Fibroblast of lung (primary cell): ENCODE measurements around the gene USP17L11. TPM values are rescaled to one million over a fixed set of nuclear protein-coding genes. Genes with fewer than 3 reads are reported as not detected.
A peak's percentile ranks its signal among the peaks of the same experiment; 100 is the strongest.
"Not testable (repeated sequence)": the region's sequence is repeated elsewhere in the genome, so short reads cannot be mapped to it uniquely, and the experiment has no call there.

Experiments
- DNase-seq, 2 donors: peaks; one replicate each; pipeline versions ENCODE4 v3.0.0 to v3.0.0-alpha.2; 2010; ENCODE audit warnings: low read depth in 2 of 2
- H2AFZ ChIP-seq: 2 replicates; pipeline ENCODE4 v1.5.1; 2012; ENCODE audit warnings: low read length, control low read depth, inconsistent platforms
- H3K27ac ChIP-seq: 2 replicates; pipeline ENCODE4 v1.5.1; 2011; ENCODE audit warnings: low read length, control low read depth; ENCODE audit not compliant: insufficient read depth
- H3K27me3 ChIP-seq: 2 replicates; pipeline ENCODE4 v1.5.1; 2011; ENCODE audit warnings: mild to moderate bottlenecking, low read length; ENCODE audit not compliant: control insufficient read depth, insufficient read depth
- H3K36me3 ChIP-seq: 2 replicates; pipeline ENCODE4 v1.5.1; 2011; ENCODE audit warnings: low read length; ENCODE audit not compliant: control insufficient read depth, insufficient read depth
- H3K4me1 ChIP-seq: 2 replicates; pipeline ENCODE4 v1.5.1; 2011; ENCODE audit warnings: low read length; ENCODE audit not compliant: control insufficient read depth, insufficient read depth; ENCODE audit errors: extremely low read depth
- H3K4me2 ChIP-seq: 2 replicates; pipeline ENCODE4 v1.5.1; 2011; ENCODE audit warnings: low read length, control low read depth; ENCODE audit not compliant: insufficient read depth; ENCODE audit errors: extremely low read depth
- H3K4me3 ChIP-seq, 4 experiments: fragments of 200-600 bp in 1 of 4; sonication (generic) in 1 of 4; replicated peaks in 1 of 4; 2 replicates each; pipeline ENCODE4 v1.5.1; 2011 to 2016; ENCODE audit warnings: low read length in 4 of 4, low read depth in 3 of 4, mild to moderate bottlenecking in 3 of 4, control low read depth in 2 of 4, inconsistent platforms in 1 of 4, mixed read lengths in 1 of 4; ENCODE audit not compliant: insufficient read depth in 1 of 4; ENCODE audit errors: control extremely low read depth in 1 of 4
- H3K79me2 ChIP-seq: 2 replicates; pipeline ENCODE4 v1.5.1; 2012; ENCODE audit warnings: mild to moderate bottlenecking, low read length, inconsistent platforms; ENCODE audit not compliant: control insufficient read depth, insufficient read depth
- H3K9ac ChIP-seq: 2 replicates; pipeline ENCODE4 v1.5.1; 2011; ENCODE audit warnings: mild to moderate bottlenecking, low read length, control low read depth; ENCODE audit not compliant: insufficient read depth
- H3K9me3 ChIP-seq: 2 replicates; pipeline ENCODE4 v1.5.1; 2012; ENCODE audit warnings: low read depth, low read length; ENCODE audit not compliant: control insufficient read depth, insufficient read depth
- H4K20me1 ChIP-seq: 2 replicates; pipeline ENCODE4 v1.5.1; 2011; ENCODE audit warnings: low read length; ENCODE audit not compliant: control insufficient read depth, insufficient read depth; ENCODE audit errors: extremely low read depth
- polyA plus RNA-seq, 2 donors: library from polyadenylated mRNA; depleted of rRNA in 1 of 2; stranded (reverse) in 1 of 2; unstranded in 1 of 2; fragments of >200 nt; gene quantifications; 2 replicates each; pipeline ENCODE4 v1.2.1, GENCODE V29; 2011 to 2012; ENCODE audit warnings: missing spikeins in 1 of 2
- total RNA-seq: library from RNA; depleted of rRNA; stranded (reverse); fragments of >200 nt; gene quantifications from 2 replicates; pipeline ENCODE4 v1.2.1, GENCODE V29; 2014

USP17L11 gene
- total and polyA plus RNA-seq, 2 donors (not counting 1 experiment from before 2014, with no cell fraction given) = not detected

DNA sequence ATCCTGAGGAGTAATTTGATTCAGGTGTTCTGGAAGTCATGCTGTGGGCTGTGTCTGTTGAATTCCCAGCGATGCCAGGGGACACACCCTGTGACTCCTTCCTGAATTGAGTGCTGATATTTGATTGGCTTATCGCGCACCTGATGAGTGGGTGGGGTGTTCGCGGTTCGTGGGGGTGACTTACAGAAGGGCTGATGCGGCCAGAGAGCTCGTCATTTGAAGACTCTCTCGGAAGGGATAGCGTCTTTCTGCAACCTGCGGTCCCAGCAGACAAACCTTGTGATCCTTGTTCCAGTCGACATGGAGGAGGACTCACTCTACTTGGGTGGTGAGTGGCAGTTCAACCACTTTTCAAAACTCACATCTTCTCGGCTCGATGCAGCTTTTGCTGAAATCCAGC, 9.4 kb downstream of the USP17L11 start, which contains the start of gene USP17L13:
Gene USP17L13 (plus strand): TSS at position 301 of the 400 bp plus-strand sequence. CDS start 0 bp downstream, at position 301.
- not testable (repeated sequence) for H3K27ac ChIP-seq, H3K9ac ChIP-seq, H3K4me1 ChIP-seq, H4K20me1 ChIP-seq, H3K36me3 ChIP-seq, H3K4me3 ChIP-seq, H2AFZ ChIP-seq, H3K79me2 ChIP-seq, H3K4me2 ChIP-seq, DNase-seq, H3K9me3 ChIP-seq, H3K27me3 ChIP-seq

DNA sequence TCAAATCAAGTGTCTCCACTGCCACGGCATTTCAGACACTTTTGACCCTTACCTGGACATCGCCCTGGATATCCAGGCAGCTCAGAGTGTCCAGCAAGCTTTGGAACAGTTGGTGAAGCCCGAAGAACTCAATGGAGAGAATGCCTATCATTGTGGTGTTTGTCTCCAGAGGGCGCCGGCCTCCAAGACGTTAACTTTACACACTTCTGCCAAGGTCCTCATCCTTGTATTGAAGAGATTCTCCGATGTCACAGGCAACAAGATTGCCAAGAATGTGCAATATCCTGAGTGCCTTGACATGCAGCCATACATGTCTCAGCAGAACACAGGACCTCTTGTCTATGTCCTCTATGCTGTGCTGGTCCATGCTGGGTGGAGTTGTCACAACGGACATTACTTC, 15.0 kb downstream of the USP17L11 start:
- H3K27me3 ChIP-seq, H4K20me1 ChIP-seq, H3K4me3 ChIP-seq, H2AFZ ChIP-seq, H3K4me1 ChIP-seq, H3K27ac ChIP-seq, DNase-seq, H3K9ac ChIP-seq, H3K79me2 ChIP-seq, H3K9me3 ChIP-seq, H3K36me3 ChIP-seq, H3K4me2 ChIP-seq: not testable (repeated sequence)

DNA sequence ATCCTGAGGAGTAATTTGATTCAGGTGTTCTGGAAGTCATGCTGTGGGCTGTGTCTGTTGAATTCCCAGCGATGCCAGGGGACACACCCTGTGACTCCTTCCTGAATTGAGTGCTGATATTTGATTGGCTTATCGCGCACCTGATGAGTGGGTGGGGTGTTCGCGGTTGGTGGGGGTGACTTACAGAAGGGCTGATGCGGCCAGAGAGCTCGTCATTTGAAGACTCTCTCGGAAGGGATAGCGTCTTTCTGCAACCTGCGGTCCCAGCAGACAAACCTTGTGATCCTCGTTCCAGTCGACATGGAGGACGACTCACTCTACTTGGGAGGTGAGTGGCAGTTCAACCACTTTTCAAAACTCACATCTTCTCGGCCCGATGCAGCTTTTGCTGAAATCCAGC, 18.9 kb downstream of the USP17L11 start, which contains the start of gene USP17L15:
Gene USP17L15 (plus strand): TSS at position 301 of the 400 bp plus-strand sequence. CDS start 0 bp downstream, at position 301.
- H2AFZ ChIP-seq, H3K4me3 ChIP-seq, H3K4me1 ChIP-seq, H3K79me2 ChIP-seq, DNase-seq, H3K27me3 ChIP-seq, H3K9ac ChIP-seq, H3K27ac ChIP-seq, H4K20me1 ChIP-seq, H3K9me3 ChIP-seq, H3K4me2 ChIP-seq, H3K36me3 ChIP-seq: not testable (repeated sequence)

DNA sequence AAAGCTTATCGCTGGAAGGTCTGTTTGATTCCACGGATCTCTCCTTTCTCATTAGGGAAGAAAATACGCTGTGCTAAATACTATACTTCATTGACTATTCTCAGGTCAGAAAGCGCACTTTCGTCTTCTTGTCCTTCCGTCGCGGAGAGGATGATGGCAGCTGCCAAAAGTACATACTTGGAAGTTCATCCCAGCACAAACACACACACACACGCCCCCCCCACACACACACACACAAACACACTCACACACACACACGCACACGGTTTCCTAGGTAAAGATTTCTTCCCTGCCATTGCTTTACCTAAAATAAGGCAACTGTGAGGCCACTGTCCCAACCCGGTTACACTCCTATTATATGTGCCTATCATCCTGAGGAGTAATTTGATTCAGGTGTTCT, 23.3 kb downstream of the USP17L11 start:
- not testable (repeated sequence) for H3K4me2 ChIP-seq, H3K27ac ChIP-seq
- peak in 1 of 2 donors; percentile 0 for DNase-seq

DNA sequence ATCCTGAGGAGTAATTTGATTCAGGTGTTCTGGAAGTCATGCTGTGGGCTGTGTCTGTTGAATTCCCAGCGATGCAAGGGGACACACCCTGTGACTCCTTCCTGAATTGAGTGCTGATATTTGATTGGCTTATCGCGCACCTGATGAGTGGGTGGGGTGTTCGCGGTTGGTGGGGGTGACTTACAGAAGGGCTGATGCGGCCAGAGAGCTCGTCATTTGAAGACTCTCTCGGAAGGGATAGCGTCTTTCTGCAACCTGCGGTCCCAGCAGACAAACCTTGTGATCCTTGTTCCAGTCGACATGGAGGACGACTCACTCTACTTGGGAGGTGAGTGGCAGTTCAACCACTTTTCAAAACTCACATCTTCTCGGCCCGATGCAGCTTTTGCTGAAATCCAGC, 28.4 kb downstream of the USP17L11 start, which contains the start of gene USP17L17:
Gene USP17L17 (plus strand): TSS at position 301 of the 400 bp plus-strand sequence. CDS start 0 bp downstream, at position 301.
- not testable (repeated sequence) for H3K4me2 ChIP-seq, H3K27ac ChIP-seq, DNase-seq, H3K4me3 ChIP-seq, H4K20me1 ChIP-seq, H3K27me3 ChIP-seq, H3K79me2 ChIP-seq, H2AFZ ChIP-seq, H3K4me1 ChIP-seq, H3K9me3 ChIP-seq, H3K9ac ChIP-seq, H3K36me3 ChIP-seq

More for the DNA sequence above, 23.3 kb downstream of the USP17L11 start:
- H3K9me3 ChIP-seq, H3K79me2 ChIP-seq, H3K4me3 ChIP-seq, H3K36me3 ChIP-seq, H4K20me1 ChIP-seq, H3K9ac ChIP-seq, H3K4me1 ChIP-seq, H3K27me3 ChIP-seq, H2AFZ ChIP-seq: not testable (repeated sequence)

DNA sequence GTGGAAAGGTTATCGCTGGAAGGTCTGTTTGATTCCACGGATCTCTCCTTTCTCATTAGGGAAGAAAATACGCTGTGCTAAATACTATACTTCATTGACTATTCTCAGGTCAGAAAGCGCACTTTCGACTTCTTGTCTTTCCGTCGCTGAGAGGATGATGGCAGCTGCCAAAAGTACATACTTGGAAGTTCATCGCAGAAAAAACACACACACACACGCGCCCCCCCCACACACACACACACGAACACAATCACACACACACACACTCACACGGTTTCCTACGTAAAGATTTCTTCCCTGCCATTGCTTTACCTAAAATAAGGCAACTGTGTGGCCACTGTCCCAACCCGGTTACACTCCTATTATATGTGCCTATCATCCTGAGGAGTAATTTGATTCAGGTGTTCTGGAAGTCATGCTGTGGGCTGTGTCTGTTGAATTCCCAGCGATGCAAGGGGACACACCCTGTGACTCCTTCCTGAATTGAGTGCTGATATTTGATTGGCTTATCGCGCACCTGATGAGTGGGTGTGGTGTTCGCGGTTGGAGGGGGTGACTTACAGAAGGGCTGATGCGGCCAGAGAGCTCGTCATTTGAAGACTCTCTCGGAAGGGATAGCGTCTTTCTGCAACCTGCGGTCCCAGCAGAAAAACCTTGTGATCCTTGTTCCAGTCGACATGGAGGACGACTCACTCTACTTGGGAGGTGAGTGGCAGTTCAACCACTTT, 32.9 kb downstream of the USP17L11 start, which contains the start of gene USP17L18:
Gene USP17L18 (plus strand): TSS at position 678 of the 728 bp plus-strand sequence. CDS start 0 bp downstream, at position 678.
- H3K79me2 ChIP-seq, H3K4me3 ChIP-seq, H3K27ac ChIP-seq, H3K27me3 ChIP-seq, H3K4me1 ChIP-seq, H4K20me1 ChIP-seq, H3K9me3 ChIP-seq, H3K4me2 ChIP-seq, H3K36me3 ChIP-seq, H3K9ac ChIP-seq, H2AFZ ChIP-seq: not testable (repeated sequence)
- DNase-seq = peak in 1 of 2 donors; percentile 9
